Natural killer cell (primary cell): Measurements from ENCODE around the gene UBE2D3. TPM values are rescaled to one million over a fixed set of nuclear protein-coding genes. Genes with fewer than 3 reads are reported as not detected.
"Not testable (repeated sequence)": the region's sequence is repeated elsewhere in the genome, so short reads cannot be mapped to it uniquely, and the experiment has no call there.

Experiments
- ATAC-seq, 3 donors: fragments of 150-1000 bp in 2 of 3; fragments of 200-7000 bp in 1 of 3; cut with Tn5 transposase; 1 replicate in 1 of 3; 2 replicates in 2 of 3; pipeline ENCODE4 v1.10.0; 2021; ENCODE audit warnings: mild to moderate bottlenecking in 2 of 3, moderate library complexity in 2 of 3
- DNase-seq, 2 donors: peaks; one replicate each; pipeline versions ENCODE4 v3.0.0 to v3.0.0-alpha.2; 2013 to 2021; ENCODE audit warnings: mixed read lengths in 1 of 2
- H3K27ac ChIP-seq: one replicate; pipeline ENCODE4 v1.5.1; 2013; ENCODE audit warnings: mild to moderate bottlenecking, low read length
- H3K27me3 ChIP-seq: one replicate; pipeline ENCODE4 v1.6.1; 2013; ENCODE audit warnings: low read length; ENCODE audit not compliant: control insufficient read depth, insufficient read depth
- H3K36me3 ChIP-seq: one replicate; pipeline ENCODE4 v1.6.1; 2013; ENCODE audit warnings: low read length; ENCODE audit not compliant: control insufficient read depth, insufficient read depth
- H3K4me1 ChIP-seq: one replicate; pipeline ENCODE4 v1.6.1; 2013; ENCODE audit warnings: low read length; ENCODE audit not compliant: control insufficient read depth, insufficient read depth
- H3K4me3 ChIP-seq: one replicate; pipeline ENCODE4 v1.5.1; 2013; ENCODE audit warnings: low read length
- H3K9me3 ChIP-seq: one replicate; pipeline ENCODE4 v1.6.1; 2013; ENCODE audit warnings: low read length; ENCODE audit not compliant: control insufficient read depth, insufficient read depth
- H3K27ac Mint-ChIP-seq, 2 donors: one replicate each; pipeline ENCODE4 v1.8.0; 2022; ENCODE audit warnings: mild to moderate bottlenecking in 2 of 2, mixed read lengths in 2 of 2, moderate library complexity in 1 of 2
- H3K27me3 Mint-ChIP-seq, 2 donors: one replicate each; pipeline ENCODE4 v1.8.0; 2022; ENCODE audit warnings: low read depth in 2 of 2, mixed read lengths in 2 of 2
- H3K36me3 Mint-ChIP-seq: one replicate; pipeline ENCODE4 v1.8.0; 2022; ENCODE audit warnings: mixed read lengths
- H3K4me1 Mint-ChIP-seq, 2 donors: one replicate each; pipeline ENCODE4 v1.8.0; 2022; ENCODE audit warnings: mixed read lengths in 2 of 2
- H3K4me3 Mint-ChIP-seq: one replicate; pipeline ENCODE4 v1.8.0; 2022; ENCODE audit warnings: mild to moderate bottlenecking, moderate library complexity, mixed read lengths
- H3K9me3 Mint-ChIP-seq, 2 donors: one replicate each; pipeline ENCODE4 v1.8.0; 2022; ENCODE audit warnings: mixed read lengths in 2 of 2
- CTCF ChIP-seq: fragments of 200-600 bp; IDR thresholded peaks from one replicate; pipeline ENCODE4 v1.8.0; 2022; ENCODE audit warnings: antibody characterized with exemption
- WGBS: methylation state at CpG from one replicate; pipeline ENCODE4 v1.1.7; 2013; ENCODE audit warnings: missing lambda C conversion rate; ENCODE audit not compliant: insufficient coverage; 5-methylcytosine and 5-hydroxymethylcytosine counted together
- intact Hi-C: fragments of 100-400 bp; cut with micrococcal nuclease; formaldehyde crosslinking; loops from one replicate; pipeline ENCODE4 v1.14.2; 2022
- total RNA-seq, 4 donors: library from RNA; stranded (reverse); fragments of 120-200 nt in 1 of 4; gene quantifications; one replicate each; pipeline versions ENCODE4 v1.2.3 to v1.2.4, GENCODE V29; 2013 to 2022

Gene UBE2D3
- total RNA-seq, 3 donors from 2014 or later (not counting 1 experiment from before 2014, with no cell fraction given): 527 to 624 (median 529) TPM

- no peak for TF ChIP-seq CTCF
- Mint-ChIP-seq H3K27me3 (no peaks in the 10 kb centered on the region), H3K4me1 (peaks cover 19 to 24% of the 10 kb centered on the region in 2 donors), H3K9me3 (no peaks in the 10 kb centered on the region), H3K27ac (peak within 1 kb of the TSS; percentile 97 to 99), H3K36me3 (no peaks in the 10 kb centered on the region), H3K4me3 (peak within 1 kb of the TSS; percentile 93)
- ATAC-seq: peak; percentile 83 to 95 (median 87)
- H3K4me1 ChIP-seq: peaks cover 16% of the 10 kb centered on the region
- H3K36me3 ChIP-seq: no peaks in the 10 kb centered on the region
- H3K4me3 ChIP-seq: peak within 1 kb of the TSS; percentile 76
- H3K9me3 ChIP-seq: no peaks in the 10 kb centered on the region
- DNase-seq: peak; percentile 92 to 96
- under 1% methylated on average over 71 of the region's 71 CpGs for WGBS
- intact Hi-C loops: loop anchor here (1.0 to 5.0 kb wide), 5 partner anchors 41 to 522 kb away; partner anchors contain the start of genes SLC39A8 and SLC9B1
- H3K27ac ChIP-seq: peak within 1 kb of the TSS; percentile 96
- no peaks in the 10 kb centered on the region for H3K27me3 ChIP-seq
Measured at GRCh38 chr4:102868781-102869568, 41.6 kb upstream of the UBE2D3 start, which contains the start of gene CISD2. Gene CISD2 (plus strand): TSS chr4:102868992. CDS start chr4:102869085, 93 bp downstream.

GRCh38 chr4:102868153-102868780 is 40.9 kb upstream of the UBE2D3 start:
- peak in 1 of 2 donors; percentile 24 for DNase-seq
- Histone ChIP-seq H3K9me3 (no peaks in the 10 kb centered on the region), H3K27ac (peak overlapping the region; percentile 96), H3K4me3 (peak overlapping the region; percentile 76), H3K36me3 (no peaks in the 10 kb centered on the region), H3K27me3 (no peaks in the 10 kb centered on the region), H3K4me1 (peaks cover 16% of the 10 kb centered on the region)
- Mint-ChIP-seq H3K36me3 (no peaks in the 10 kb centered on the region), H3K9me3 (no peaks in the 10 kb centered on the region), H3K4me3 (peak overlapping the region; percentile 93), H3K27me3 (no peaks in the 10 kb centered on the region), H3K27ac (peak overlapping the region; percentile 97 to 99), H3K4me1 (peaks cover 19 to 24% of the 10 kb centered on the region in 2 donors)
- intact Hi-C loops: loop anchor here (1.0 to 5.0 kb wide), 4 partner anchors 40 to 521 kb away; partner anchors contain the start of gene SLC39A8
- no peak for TF ChIP-seq CTCF
- WGBS: 9% methylated on average over 23 of the region's 23 CpGs
- ATAC-seq: no peak

GRCh38 chr4:102867278-102868152 is 40.2 kb upstream of the UBE2D3 start:
- H3K36me3 Mint-ChIP-seq: no peaks in the 10 kb centered on the region
- Histone ChIP-seq H3K36me3 (no peaks in the 10 kb centered on the region), H3K4me3 (peak overlapping the region; percentile 76), H3K27me3 (no peaks in the 10 kb centered on the region), H3K4me1 (peaks cover 16% of the 10 kb centered on the region), H3K9me3 (no peaks in the 10 kb centered on the region), H3K27ac (peak overlapping the region; percentile 96)
- ATAC-seq (no peak), DNase-seq (peak in 1 of 2 donors; percentile 21)
- H3K27ac Mint-ChIP-seq: peak overlapping the region; percentile 97 to 99
- intact Hi-C loops: loop anchor here (1.0 to 5.0 kb wide), 4 partner anchors 39 to 520 kb away; partner anchors contain the start of gene SLC39A8
- H3K4me3 Mint-ChIP-seq: peak overlapping the region; percentile 93
- no peaks in the 10 kb centered on the region for H3K9me3 Mint-ChIP-seq
- TF ChIP-seq CTCF: no peak
- H3K4me1 Mint-ChIP-seq: peaks cover 19% of the 10 kb centered on the region in 2 donors
- no peaks in the 10 kb centered on the region for H3K27me3 Mint-ChIP-seq
- WGBS: 77% methylated on average over 10 of the region's 12 CpGs

- not testable (repeated sequence) for ATAC-seq, H3K27me3 Mint-ChIP-seq, H3K36me3 ChIP-seq, DNase-seq, H3K27me3 ChIP-seq, H3K4me3 ChIP-seq, H3K27ac ChIP-seq, H3K9me3 Mint-ChIP-seq, H3K27ac Mint-ChIP-seq, H3K9me3 ChIP-seq, H3K4me3 Mint-ChIP-seq, H3K36me3 Mint-ChIP-seq
- 100% methylated on average over 3 of the region's 5 CpGs for WGBS
- peaks cover 19% of the 10 kb centered on the region in 2 donors for H3K4me1 Mint-ChIP-seq
- H3K4me1 ChIP-seq: peaks cover 16% of the 10 kb centered on the region
- intact Hi-C loops: loop anchor here (5.0 kb wide), 2 partner anchors 253 to 518 kb away; partner anchors contain the start of gene SLC39A8
Measured at GRCh38 chr4:102865327-102865726, 38.0 kb upstream of the UBE2D3 start.
